Endothelial cell of umbilical vein (primary cell): Measurements from ENCODE around the gene KCNN1.

Experiments used
- EZH2 ChIP-seq: IDR thresholded peaks from 2 replicates; pipeline ENCODE4 v1.6.1; 2012; ENCODE audit warnings: borderline replicate concordance, low read depth, mild to moderate bottlenecking, moderate library complexity, low read length, inconsistent platforms; ENCODE audit not compliant: severe bottlenecking
- FOS ChIP-seq: IDR thresholded peaks from 2 replicates; pipeline ENCODE4 v1.6.1; 2011; ENCODE audit warnings: mild to moderate bottlenecking, low read length, moderate library complexity, borderline replicate concordance; ENCODE audit not compliant: insufficient read depth
- GATA2 ChIP-seq: IDR thresholded peaks from 2 replicates; pipeline ENCODE4 v1.7.0; 2011; ENCODE audit warnings: low read depth, mild to moderate bottlenecking, moderate library complexity, mixed read lengths, low read length; ENCODE audit not compliant: insufficient read length, insufficient read depth
- JUN ChIP-seq: IDR thresholded peaks from 2 replicates; pipeline ENCODE4 v1.6.1; 2011; ENCODE audit warnings: borderline replicate concordance, low read depth; ENCODE audit not compliant: insufficient read length, insufficient read depth
- MYC ChIP-seq: IDR thresholded peaks from one replicate; pipeline ENCODE4 v1.6.1; 2011; ENCODE audit warnings: mild to moderate bottlenecking, low read depth, low read length
- POLR2A ChIP-seq: IDR thresholded peaks from 2 replicates; pipeline ENCODE4 v1.6.1; 2012; ENCODE audit warnings: low read depth, mild to moderate bottlenecking, control low read depth, low read length
- TF ChIP-seq, protein P1 (sequence below), 2 donors: IDR thresholded peaks; 1 replicate in 1 of 2; 2 replicates in 1 of 2; pipeline ENCODE4 v1.5.1; 2011; ENCODE audit warnings: low read length in 2 of 2, mild to moderate bottlenecking in 2 of 2, moderate library complexity in 2 of 2, control low read depth in 1 of 2, inconsistent platforms in 1 of 2, low read depth in 1 of 2; ENCODE audit not compliant: insufficient read depth in 1 of 2; ENCODE audit errors: extremely low read depth in 1 of 2

DNA sequence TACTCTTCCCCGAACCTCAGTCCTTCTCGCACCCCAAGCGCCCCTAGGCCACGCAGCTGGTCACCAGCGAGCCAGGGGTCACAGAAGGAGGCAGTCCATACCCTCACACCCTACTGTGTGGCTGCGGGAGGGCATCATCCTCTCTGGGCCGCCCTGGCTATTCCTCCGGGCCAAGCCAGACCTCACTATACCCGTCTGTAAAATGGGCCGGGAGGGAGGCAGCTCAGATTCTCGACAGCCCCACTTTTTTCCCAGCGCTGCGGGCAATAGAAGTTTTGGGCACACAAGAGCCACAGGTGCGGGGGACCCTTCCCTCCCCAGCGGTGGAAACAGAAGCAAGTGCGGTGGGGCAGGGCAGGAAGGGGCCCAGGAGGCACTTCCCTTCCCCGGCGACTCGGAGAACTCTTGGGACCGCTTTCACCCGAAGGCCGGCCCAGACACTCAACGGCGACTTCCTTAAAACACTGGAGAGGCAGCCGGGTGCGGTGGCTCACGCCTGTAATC lies 35.5 kb downstream of the KCNN1 start:
- TF ChIP-seq, protein P1, sequence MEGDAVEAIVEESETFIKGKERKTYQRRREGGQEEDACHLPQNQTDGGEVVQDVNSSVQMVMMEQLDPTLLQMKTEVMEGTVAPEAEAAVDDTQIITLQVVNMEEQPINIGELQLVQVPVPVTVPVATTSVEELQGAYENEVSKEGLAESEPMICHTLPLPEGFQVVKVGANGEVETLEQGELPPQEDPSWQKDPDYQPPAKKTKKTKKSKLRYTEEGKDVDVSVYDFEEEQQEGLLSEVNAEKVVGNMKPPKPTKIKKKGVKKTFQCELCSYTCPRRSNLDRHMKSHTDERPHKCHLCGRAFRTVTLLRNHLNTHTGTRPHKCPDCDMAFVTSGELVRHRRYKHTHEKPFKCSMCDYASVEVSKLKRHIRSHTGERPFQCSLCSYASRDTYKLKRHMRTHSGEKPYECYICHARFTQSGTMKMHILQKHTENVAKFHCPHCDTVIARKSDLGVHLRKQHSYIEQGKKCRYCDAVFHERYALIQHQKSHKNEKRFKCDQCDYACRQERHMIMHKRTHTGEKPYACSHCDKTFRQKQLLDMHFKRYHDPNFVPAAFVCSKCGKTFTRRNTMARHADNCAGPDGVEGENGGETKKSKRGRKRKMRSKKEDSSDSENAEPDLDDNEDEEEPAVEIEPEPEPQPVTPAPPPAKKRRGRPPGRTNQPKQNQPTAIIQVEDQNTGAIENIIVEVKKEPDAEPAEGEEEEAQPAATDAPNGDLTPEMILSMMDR (IDR thresholded peaks at IDR 0.05; ENCODE audit: extremely low read depth in 1 of 2, insufficient read depth in 1 of 2, low read depth in 1 of 2, low read length in 2 of 2) = no peak
- TF ChIP-seq FOS (no peak), EZH2 (no peak), MYC (no peak), POLR2A (no peak), JUN (no peak), GATA2 (no peak)
